Measurements from ENCODE around the gene GAGE13. TPM values are rescaled to one million over a fixed set of nuclear protein-coding genes. Genes with fewer than 3 reads are reported as not detected.
A peak's percentile ranks its signal among the peaks of the same experiment; 100 is the strongest.
"Not testable (repeated sequence)": the region's sequence is repeated elsewhere in the genome, so short reads cannot be mapped to it uniquely, and the experiment has no call there.

GAGE13 gene
- total RNA-seq (2014; rRNA removed; shearing (Covaris generic)) = 12.3 and 21.8 TPM in 2 replicates

GRCh38 chrX:49331282-49331681 is at the start of gene GAGE13:
Gene GAGE13 (plus strand): TSS chrX:49331582. CDS start chrX:49332738, 1,156 bp downstream.
- not testable (repeated sequence) for DNase-seq (ENCODE audit: low read depth)

GRCh38 chrX:49282647-49283011 is 48.8 kb upstream of the GAGE13 start:
- DNase-seq (ENCODE audit: low read depth) = no peak

- no peak for DNase-seq (ENCODE audit: low read depth)
Observed at GRCh38 chrX:49284212-49284611, 47.2 kb upstream of the GAGE13 start.

- DNase-seq (ENCODE audit: low read depth) = no peak
Observed at GRCh38 chrX:49286136-49286535, 45.2 kb upstream of the GAGE13 start.

- DNase-seq (ENCODE audit: low read depth) = no peak
Observed at GRCh38 chrX:49286581-49286980, 44.8 kb upstream of the GAGE13 start.

- no peak for DNase-seq (ENCODE audit: low read depth)
Observed at GRCh38 chrX:49287665-49288064, 43.7 kb upstream of the GAGE13 start.

- no peak for DNase-seq (ENCODE audit: low read depth)
Observed at GRCh38 chrX:49290215-49290614, 41.2 kb upstream of the GAGE13 start.

- peak; percentile 55 for DNase-seq (ENCODE audit: low read depth)
Observed at GRCh38 chrX:49291615-49292337, 39.6 kb upstream of the GAGE13 start.

- DNase-seq (ENCODE audit: low read depth) = no peak
Observed at GRCh38 chrX:49292400-49293362, 38.7 kb upstream of the GAGE13 start.

- not testable (repeated sequence) for DNase-seq (ENCODE audit: low read depth)
Observed at GRCh38 chrX:49299293-49299692, 32.1 kb upstream of the GAGE13 start.

GRCh38 chrX:49300703-49301102 is 30.7 kb upstream of the GAGE13 start:
- no peak for DNase-seq (ENCODE audit: low read depth)

- no peak for DNase-seq (ENCODE audit: low read depth)
Observed at GRCh38 chrX:49303346-49303745, 28.0 kb upstream of the GAGE13 start, which contains the start of gene GAGE10. Gene GAGE10 (plus strand): TSS chrX:49303646. CDS start chrX:49304860, 1,214 bp downstream.

GRCh38 chrX:49307775-49308174 is 23.6 kb upstream of the GAGE13 start:
- DNase-seq (ENCODE audit: low read depth) = not testable (repeated sequence)

- peak; percentile 38 for DNase-seq (ENCODE audit: low read depth)
Observed at GRCh38 chrX:49308604-49309269, 22.6 kb upstream of the GAGE13 start.

GRCh38 chrX:49309401-49309981 is 21.9 kb upstream of the GAGE13 start:
- DNase-seq (ENCODE audit: low read depth) = peak; percentile 20

GRCh38 chrX:49310371-49310770 is 21.0 kb upstream of the GAGE13 start:
- DNase-seq (ENCODE audit: low read depth) = no peak

GRCh38 chrX:49312176-49312575 is 19.2 kb upstream of the GAGE13 start:
- DNase-seq (ENCODE audit: low read depth) = no peak

GRCh38 chrX:49316085-49316484 is 15.3 kb upstream of the GAGE13 start:
- no peak for DNase-seq (ENCODE audit: low read depth)

GRCh38 chrX:49321737-49322136 is 9.6 kb upstream of the GAGE13 start, which contains the start of gene GAGE12J:
Gene GAGE12J (plus strand): TSS chrX:49322037. CDS start chrX:49323194, 1,157 bp downstream.
- DNase-seq (ENCODE audit: low read depth) = not testable (repeated sequence)

GRCh38 chrX:49322266-49322665 is 9.1 kb upstream of the GAGE13 start:
- not testable (repeated sequence) for DNase-seq (ENCODE audit: low read depth)

- DNase-seq (ENCODE audit: low read depth) = not testable (repeated sequence)
Observed at GRCh38 chrX:49323735-49324134, 7.6 kb upstream of the GAGE13 start.

Data from Daoy (cell line).